Bronchial epithelial cell (primary cell): Measurements from ENCODE around the gene HOXD11. TPM values are rescaled to one million over a fixed set of nuclear protein-coding genes. Genes with fewer than 3 reads are reported as not detected.

Experiments used
- DNase-seq: peaks from one replicate; pipeline ENCODE4 v3.0.0-alpha.2; 2010; ENCODE audit warnings: low read depth
- FAIRE-seq: peaks from 2 replicates; lab custom pipeline; 2011; peaks lifted over from hg19 to GRCh38; lab: Jason Lieb, UNC
- H3K27me3 ChIP-seq: 2 replicates; pipeline ENCODE4 v1.5.1; 2011; ENCODE audit warnings: low read length; ENCODE audit not compliant: control insufficient read depth, insufficient read depth
- H3K36me3 ChIP-seq: 2 replicates; pipeline ENCODE4 v1.5.1; 2011; ENCODE audit warnings: low read length; ENCODE audit not compliant: control insufficient read depth, insufficient read depth
- H3K4me3 ChIP-seq: 2 replicates; pipeline ENCODE4 v1.5.1; 2011; ENCODE audit warnings: mild to moderate bottlenecking, low read depth, low read length, control low read depth
- CTCF ChIP-seq: IDR thresholded peaks from 2 replicates; pipeline ENCODE4 v1.5.1; 2011; ENCODE audit warnings: mild to moderate bottlenecking, moderate library complexity, low read length, control low read depth, inconsistent platforms; ENCODE audit not compliant: insufficient read depth, severe bottlenecking
- total RNA-seq: library from RNA; depleted of rRNA; stranded (reverse); fragments of >200 nt; gene quantifications from 2 replicates; pipeline ENCODE4 v1.2.1, GENCODE V29; 2014

HOXD11 gene
- total RNA-seq, 1 donor from 2014 or later = not detected

- no peak for TF ChIP-seq CTCF
- Histone ChIP-seq H3K4me3 (no peak overlapping the region), H3K27me3 (peaks cover 74% of the 10 kb centered on the region), H3K36me3 (no peaks in the 10 kb centered on the region)
- DNase-seq (no peak), FAIRE-seq (no peak)
These were observed 35.5 kb upstream of the HOXD11 start for GRCh38 chr2:176071330-176072291.

- no peak for DNase-seq
- Histone ChIP-seq H3K36me3 (no peaks in the 10 kb centered on the region), H3K4me3 (no peak overlapping the region), H3K27me3 (peaks cover 73% of the 10 kb centered on the region)
- FAIRE-seq = no peak
- TF ChIP-seq CTCF = no peak
These were observed 34.8 kb upstream of the HOXD11 start for GRCh38 chr2:176072292-176072669.

- DNase-seq (no peak), FAIRE-seq (no peak)
- Histone ChIP-seq H3K27me3 (peaks cover 65% of the 10 kb centered on the region), H3K4me3 (no peak overlapping the region), H3K36me3 (no peaks in the 10 kb centered on the region)
- TF ChIP-seq CTCF = no peak
These were observed 33.9 kb upstream of the HOXD11 start for GRCh38 chr2:176072951-176073904.

GRCh38 chr2:176074919-176075425 lies 32.1 kb upstream of the HOXD11 start:
- no peak for TF ChIP-seq CTCF
- FAIRE-seq (no peak), DNase-seq (no peak)
- H3K36me3 ChIP-seq = no peaks in the 10 kb centered on the region
- H3K4me3 ChIP-seq = no peak overlapping the region
- peaks cover 68% of the 10 kb centered on the region for H3K27me3 ChIP-seq

- no peak for TF ChIP-seq CTCF
- FAIRE-seq = no peak
- no peaks in the 10 kb centered on the region for H3K36me3 ChIP-seq
These were observed 31.6 kb upstream of the HOXD11 start for GRCh38 chr2:176075481-176075880.

More at GRCh38 chr2:176075481-176075880, 31.6 kb upstream of the HOXD11 start:
- peaks cover 67% of the 10 kb centered on the region for H3K27me3 ChIP-seq
- DNase-seq = no peak
- H3K4me3 ChIP-seq = no peak overlapping the region
